HEK293 (cell line): Measurements from ENCODE around the gene AIM2.

ENCODE experiments used
- CTCF ChIA-PET: fragments of 350-600 bp; formaldehyde crosslinking; extraction: SDS; loops from one replicate; lab custom pipeline; 2021; ENCODE audit warnings: antibody characterized with exemption; lab: Yijun Ruan, JAX
- POLR2A ChIA-PET: fragments of 300-600 bp; formaldehyde crosslinking; extraction: SDS; loops from one replicate; lab custom pipeline; 2020; ENCODE audit warnings: antibody characterized with exemption, inconsistent platforms; lab: Yijun Ruan, JAX
- H3K27ac ChIP-seq: fragments of 200-500 bp; sonication (Bioruptor generic); 2 replicates; pipeline ENCODE4 v1.5.1; 2014; ENCODE audit warnings: low read depth, low read length, control low read depth, inconsistent platforms; ENCODE audit errors: extremely low read depth
- H3K36me3 ChIP-seq, 2 experiments: fragments of 200-500 bp in 1 of 2; sonication (Bioruptor generic) in 1 of 2; 1 replicate in 1 of 2; 2 replicates in 1 of 2; pipeline ENCODE4 v1.5.1; 2014 to 2017; ENCODE audit warnings: inconsistent platforms in 2 of 2, low read length in 2 of 2; ENCODE audit not compliant: control insufficient read depth in 2 of 2, insufficient read depth in 1 of 2
- H3K4me1 ChIP-seq: fragments of 200-500 bp; sonication (Bioruptor generic); 2 replicates; pipeline ENCODE4 v1.5.1; 2014; ENCODE audit warnings: mild to moderate bottlenecking, low read length, inconsistent platforms; ENCODE audit not compliant: control insufficient read depth, insufficient read depth
- H3K4me3 ChIP-seq: 2 replicates; pipeline ENCODE4 v1.5.1; 2011; ENCODE audit warnings: low read depth, mild to moderate bottlenecking, control low read depth, low read length, moderate library complexity
- H3K9me3 ChIP-seq: fragments of 200-500 bp; sonication (Bioruptor generic); 2 replicates; pipeline ENCODE4 v1.5.1; 2014; ENCODE audit warnings: low read depth, low read length, inconsistent platforms; ENCODE audit not compliant: control insufficient read depth, insufficient read depth
- KLF1 ChIP-seq: fragments of 450-650 bp; formaldehyde crosslinking; IDR thresholded peaks from 2 replicates; pipeline ENCODE4 v1.5.1; 2016; ENCODE audit warnings: missing biosample characterization, missing genetic modification characterization
- WT1 ChIP-seq: fragments of 450-650 bp; formaldehyde crosslinking; IDR thresholded peaks from 2 replicates; pipeline ENCODE4 v1.5.1; 2016; ENCODE audit warnings: missing biosample characterization, missing genetic modification characterization
- ZBTB1 ChIP-seq: fragments of 450-650 bp; formaldehyde crosslinking; IDR thresholded peaks from 2 replicates; pipeline ENCODE4 v1.5.1; 2016; ENCODE audit warnings: missing biosample characterization, missing genetic modification characterization
- ZIC2 ChIP-seq: fragments of 450-650 bp; formaldehyde crosslinking; IDR thresholded peaks from 2 replicates; pipeline ENCODE4 v1.5.1; 2016; ENCODE audit warnings: missing biosample characterization, missing genetic modification characterization
- ZNF114 ChIP-seq: fragments of 450-650 bp; formaldehyde crosslinking; IDR thresholded peaks from 2 replicates; pipeline ENCODE4 v1.5.0; 2017; ENCODE audit warnings: missing biosample characterization, missing genetic modification characterization
- ZNF133 ChIP-seq: fragments of 450-650 bp; formaldehyde crosslinking; IDR thresholded peaks from 2 replicates; pipeline ENCODE4 v1.5.1; 2016; ENCODE audit warnings: missing biosample characterization, missing genetic modification characterization
- ZNF169 ChIP-seq: fragments of 450-650 bp; formaldehyde crosslinking; IDR thresholded peaks from 2 replicates; pipeline ENCODE4 v1.5.1; 2016; ENCODE audit warnings: missing biosample characterization, missing genetic modification characterization
- ZNF202 ChIP-seq: fragments of 450-650 bp; formaldehyde crosslinking; IDR thresholded peaks from 2 replicates; pipeline ENCODE4 v1.5.1; 2016; ENCODE audit warnings: missing biosample characterization, missing genetic modification characterization, borderline replicate concordance
- ZNF221 ChIP-seq: fragments of 450-650 bp; formaldehyde crosslinking; IDR thresholded peaks from 2 replicates; pipeline ENCODE4 v1.5.1; 2017; ENCODE audit warnings: missing biosample characterization, missing genetic modification characterization, borderline replicate concordance
- ZNF23 ChIP-seq: fragments of 450-650 bp; formaldehyde crosslinking; IDR thresholded peaks from 2 replicates; pipeline ENCODE4 v1.5.1; 2016; ENCODE audit warnings: missing biosample characterization, missing genetic modification characterization, borderline replicate concordance
- ZNF266 ChIP-seq: fragments of 450-650 bp; formaldehyde crosslinking; IDR thresholded peaks from 2 replicates; pipeline ENCODE4 v1.5.1; 2016; ENCODE audit warnings: missing biosample characterization, missing genetic modification characterization, low read depth
- ZNF302 ChIP-seq: fragments of 450-650 bp; formaldehyde crosslinking; IDR thresholded peaks from 2 replicates; pipeline ENCODE4 v1.5.1; 2016; ENCODE audit warnings: missing biosample characterization, missing genetic modification characterization, low read depth
- ZNF549 ChIP-seq: fragments of 450-650 bp; IDR thresholded peaks from 2 replicates; pipeline ENCODE4 v1.5.1; 2018; ENCODE audit warnings: missing biosample characterization, missing genetic modification characterization, mild to moderate bottlenecking, inconsistent platforms, moderate library complexity
- ZNF610 ChIP-seq: fragments of 450-650 bp; formaldehyde crosslinking; IDR thresholded peaks from 2 replicates; pipeline ENCODE4 v1.5.1; 2016; ENCODE audit warnings: missing biosample characterization, missing genetic modification characterization, borderline replicate concordance
- ZNF701 ChIP-seq: fragments of 450-650 bp; formaldehyde crosslinking; IDR thresholded peaks from 2 replicates; pipeline ENCODE4 v1.5.1; 2016; ENCODE audit warnings: missing biosample characterization, missing genetic modification characterization
- ZNF707 ChIP-seq: fragments of 450-650 bp; formaldehyde crosslinking; IDR thresholded peaks from 2 replicates; pipeline ENCODE4 v1.5.1; 2016; ENCODE audit warnings: missing biosample characterization, missing genetic modification characterization
- TF ChIP-seq, protein P1 (sequence below): fragments of 450-650 bp; formaldehyde crosslinking; IDR thresholded peaks from 2 replicates; pipeline ENCODE4 v1.5.1; 2016; ENCODE audit warnings: missing biosample characterization, missing genetic modification characterization
- TF ChIP-seq, protein P2 (sequence below): fragments of 450-650 bp; formaldehyde crosslinking; IDR thresholded peaks from 2 replicates; pipeline ENCODE4; 2016; ENCODE audit warnings: missing biosample characterization, missing genetic modification characterization
- TF ChIP-seq, protein P3 (sequence below): fragments of 450-650 bp; formaldehyde crosslinking; IDR thresholded peaks from 2 replicates; pipeline ENCODE4 v1.5.1; 2016; ENCODE audit warnings: missing biosample characterization, missing genetic modification characterization
- TF ChIP-seq, protein P4 (sequence below): fragments of 450-650 bp; formaldehyde crosslinking; IDR thresholded peaks from 2 replicates; pipeline ENCODE4 v1.5.1; 2017; ENCODE audit warnings: missing biosample characterization, missing genetic modification characterization
- TF ChIP-seq, protein P5 (sequence below): fragments of 450-650 bp; formaldehyde crosslinking; IDR thresholded peaks from 2 replicates; pipeline ENCODE4 v1.5.1; 2016; ENCODE audit warnings: missing biosample characterization, missing genetic modification characterization, borderline replicate concordance
- TF ChIP-seq, protein P6 (sequence below): fragments of 450-650 bp; formaldehyde crosslinking; IDR thresholded peaks from 2 replicates; pipeline ENCODE4 v1.5.1; 2017; ENCODE audit warnings: missing biosample characterization, missing genetic modification characterization

The AIM2 gene

DNA sequence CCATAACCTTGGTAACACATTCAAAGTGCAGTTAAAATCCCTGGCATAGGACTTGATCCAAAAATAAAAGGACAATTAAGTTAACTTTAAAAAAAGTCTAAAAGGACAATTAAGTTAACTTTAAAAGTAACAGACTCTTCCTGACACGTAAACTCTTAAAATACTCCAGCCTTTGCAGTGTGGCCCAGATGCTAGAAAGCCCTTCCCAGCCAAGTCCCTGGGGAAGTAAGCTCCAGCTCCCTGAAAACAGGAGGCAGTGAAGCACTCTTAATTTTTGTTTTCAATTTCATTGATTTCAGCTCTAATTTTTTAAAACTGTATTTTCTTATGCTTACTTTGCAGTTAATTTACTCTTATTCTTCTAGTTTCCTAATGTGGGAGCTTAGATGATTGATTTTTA is 5.1 kb upstream of the AIM2 start (continued):
- no peak for TF ChIP-seq ZIC2
- no peak for TF ChIP-seq ZNF549 (tag by site-specific recombination)
- no peak for TF ChIP-seq ZNF266 (tag by site-specific recombination)
- TF ChIP-seq, protein P1, sequence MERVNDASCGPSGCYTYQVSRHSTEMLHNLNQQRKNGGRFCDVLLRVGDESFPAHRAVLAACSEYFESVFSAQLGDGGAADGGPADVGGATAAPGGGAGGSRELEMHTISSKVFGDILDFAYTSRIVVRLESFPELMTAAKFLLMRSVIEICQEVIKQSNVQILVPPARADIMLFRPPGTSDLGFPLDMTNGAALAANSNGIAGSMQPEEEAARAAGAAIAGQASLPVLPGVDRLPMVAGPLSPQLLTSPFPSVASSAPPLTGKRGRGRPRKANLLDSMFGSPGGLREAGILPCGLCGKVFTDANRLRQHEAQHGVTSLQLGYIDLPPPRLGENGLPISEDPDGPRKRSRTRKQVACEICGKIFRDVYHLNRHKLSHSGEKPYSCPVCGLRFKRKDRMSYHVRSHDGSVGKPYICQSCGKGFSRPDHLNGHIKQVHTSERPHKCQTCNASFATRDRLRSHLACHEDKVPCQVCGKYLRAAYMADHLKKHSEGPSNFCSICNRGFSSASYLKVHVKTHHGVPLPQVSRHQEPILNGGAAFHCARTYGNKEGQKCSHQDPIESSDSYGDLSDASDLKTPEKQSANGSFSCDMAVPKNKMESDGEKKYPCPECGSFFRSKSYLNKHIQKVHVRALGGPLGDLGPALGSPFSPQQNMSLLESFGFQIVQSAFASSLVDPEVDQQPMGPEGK (tag by site-specific recombination), result no peak
- TF ChIP-seq ZBTB1 (tag by site-specific recombination), result no peak
- TF ChIP-seq ZNF221 (tag by site-specific recombination), result no peak

DNA sequence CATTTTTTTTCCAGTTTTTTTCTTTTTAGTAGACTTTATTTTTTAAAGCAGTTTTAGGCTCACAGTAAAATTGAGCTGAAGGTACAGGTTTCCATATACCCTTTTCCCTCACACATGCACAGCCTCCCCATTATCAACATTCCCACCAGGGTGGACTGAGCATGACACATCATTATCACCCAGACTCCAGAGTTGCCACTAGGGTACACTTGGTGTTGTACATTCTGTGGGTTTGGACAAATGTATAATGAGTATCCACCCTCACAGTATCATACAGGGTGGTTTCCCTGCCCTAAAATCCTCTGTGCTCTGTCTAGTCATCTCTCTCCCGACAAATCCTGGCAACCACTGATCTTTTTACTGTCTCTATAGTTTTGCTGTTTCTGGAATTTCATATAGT is 3.0 kb upstream of the AIM2 start:
- CTCF ChIA-PET, result interaction anchor here (0.5 to 0.8 kb wide), 2 partner anchors 9 to 44 kb away, joined by 3 to 4 read pairs; no protein-coding TSS in a partner anchor
- POLR2A ChIA-PET, result no interaction called here
- Histone ChIP-seq H3K4me3 (no peak overlapping the region), H3K4me1 (no peaks in the 10 kb centered on the region), H3K36me3 (no peaks in the 10 kb centered on the region), H3K9me3 (no peaks in the 10 kb centered on the region), H3K27ac (no peak overlapping the region)
- TF ChIP-seq ZNF114 (tag by site-specific recombination) (no peak), ZNF23 (tag by site-specific recombination) (no peak), ZNF302 (tag by site-specific recombination) (no peak), ZNF202 (tag by site-specific recombination) (no peak), ZNF610 (no peak), ZNF707 (tag by site-specific recombination) (no peak), ZNF133 (tag by site-specific recombination) (no peak), KLF1 (no peak), ZNF701 (no peak), WT1 (no peak), ZNF169 (tag by site-specific recombination) (no peak)
- TF ChIP-seq, protein P2, sequence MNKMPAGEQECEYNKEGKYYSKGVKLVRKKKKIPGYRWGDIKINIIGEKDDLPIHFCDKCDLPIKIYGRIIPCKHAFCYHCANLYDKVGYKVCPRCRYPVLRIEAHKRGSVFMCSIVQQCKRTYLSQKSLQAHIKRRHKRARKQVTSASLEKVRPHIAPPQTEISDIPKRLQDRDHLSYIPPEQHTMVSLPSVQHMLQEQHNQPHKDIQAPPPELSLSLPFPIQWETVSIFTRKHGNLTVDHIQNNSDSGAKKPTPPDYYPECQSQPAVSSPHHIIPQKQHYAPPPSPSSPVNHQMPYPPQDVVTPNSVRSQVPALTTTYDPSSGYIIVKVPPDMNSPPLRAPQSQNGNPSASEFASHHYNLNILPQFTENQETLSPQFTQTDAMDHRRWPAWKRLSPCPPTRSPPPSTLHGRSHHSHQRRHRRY (tag by site-specific recombination), result no peak
- TF ChIP-seq, protein P3, sequence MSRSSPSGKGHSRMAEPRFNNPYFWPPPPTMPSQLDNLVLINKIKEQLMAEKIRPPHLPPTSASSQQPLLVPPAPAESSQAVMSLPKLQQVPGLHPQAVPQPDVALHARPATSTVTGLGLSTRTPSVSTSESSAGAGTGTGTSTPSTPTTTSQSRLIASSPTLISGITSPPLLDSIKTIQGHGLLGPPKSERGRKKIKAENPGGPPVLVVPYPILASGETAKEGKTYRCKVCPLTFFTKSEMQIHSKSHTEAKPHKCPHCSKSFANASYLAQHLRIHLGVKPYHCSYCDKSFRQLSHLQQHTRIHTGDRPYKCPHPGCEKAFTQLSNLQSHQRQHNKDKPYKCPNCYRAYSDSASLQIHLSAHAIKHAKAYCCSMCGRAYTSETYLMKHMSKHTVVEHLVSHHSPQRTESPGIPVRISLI, result no peak
- TF ChIP-seq, protein P4, sequence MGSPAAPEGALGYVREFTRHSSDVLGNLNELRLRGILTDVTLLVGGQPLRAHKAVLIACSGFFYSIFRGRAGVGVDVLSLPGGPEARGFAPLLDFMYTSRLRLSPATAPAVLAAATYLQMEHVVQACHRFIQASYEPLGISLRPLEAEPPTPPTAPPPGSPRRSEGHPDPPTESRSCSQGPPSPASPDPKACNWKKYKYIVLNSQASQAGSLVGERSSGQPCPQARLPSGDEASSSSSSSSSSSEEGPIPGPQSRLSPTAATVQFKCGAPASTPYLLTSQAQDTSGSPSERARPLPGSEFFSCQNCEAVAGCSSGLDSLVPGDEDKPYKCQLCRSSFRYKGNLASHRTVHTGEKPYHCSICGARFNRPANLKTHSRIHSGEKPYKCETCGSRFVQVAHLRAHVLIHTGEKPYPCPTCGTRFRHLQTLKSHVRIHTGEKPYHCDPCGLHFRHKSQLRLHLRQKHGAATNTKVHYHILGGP, result no peak
- TF ChIP-seq, protein P5, sequence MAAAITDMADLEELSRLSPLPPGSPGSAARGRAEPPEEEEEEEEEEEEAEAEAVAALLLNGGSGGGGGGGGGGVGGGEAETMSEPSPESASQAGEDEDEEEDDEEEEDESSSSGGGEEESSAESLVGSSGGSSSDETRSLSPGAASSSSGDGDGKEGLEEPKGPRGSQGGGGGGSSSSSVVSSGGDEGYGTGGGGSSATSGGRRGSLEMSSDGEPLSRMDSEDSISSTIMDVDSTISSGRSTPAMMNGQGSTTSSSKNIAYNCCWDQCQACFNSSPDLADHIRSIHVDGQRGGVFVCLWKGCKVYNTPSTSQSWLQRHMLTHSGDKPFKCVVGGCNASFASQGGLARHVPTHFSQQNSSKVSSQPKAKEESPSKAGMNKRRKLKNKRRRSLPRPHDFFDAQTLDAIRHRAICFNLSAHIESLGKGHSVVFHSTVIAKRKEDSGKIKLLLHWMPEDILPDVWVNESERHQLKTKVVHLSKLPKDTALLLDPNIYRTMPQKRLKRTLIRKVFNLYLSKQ, result no peak
- TF ChIP-seq, protein P6, sequence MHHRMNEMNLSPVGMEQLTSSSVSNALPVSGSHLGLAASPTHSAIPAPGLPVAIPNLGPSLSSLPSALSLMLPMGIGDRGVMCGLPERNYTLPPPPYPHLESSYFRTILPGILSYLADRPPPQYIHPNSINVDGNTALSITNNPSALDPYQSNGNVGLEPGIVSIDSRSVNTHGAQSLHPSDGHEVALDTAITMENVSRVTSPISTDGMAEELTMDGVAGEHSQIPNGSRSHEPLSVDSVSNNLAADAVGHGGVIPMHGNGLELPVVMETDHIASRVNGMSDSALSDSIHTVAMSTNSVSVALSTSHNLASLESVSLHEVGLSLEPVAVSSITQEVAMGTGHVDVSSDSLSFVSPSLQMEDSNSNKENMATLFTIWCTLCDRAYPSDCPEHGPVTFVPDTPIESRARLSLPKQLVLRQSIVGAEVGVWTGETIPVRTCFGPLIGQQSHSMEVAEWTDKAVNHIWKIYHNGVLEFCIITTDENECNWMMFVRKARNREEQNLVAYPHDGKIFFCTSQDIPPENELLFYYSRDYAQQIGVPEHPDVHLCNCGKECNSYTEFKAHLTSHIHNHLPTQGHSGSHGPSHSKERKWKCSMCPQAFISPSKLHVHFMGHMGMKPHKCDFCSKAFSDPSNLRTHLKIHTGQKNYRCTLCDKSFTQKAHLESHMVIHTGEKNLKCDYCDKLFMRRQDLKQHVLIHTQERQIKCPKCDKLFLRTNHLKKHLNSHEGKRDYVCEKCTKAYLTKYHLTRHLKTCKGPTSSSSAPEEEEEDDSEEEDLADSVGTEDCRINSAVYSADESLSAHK (tag by site-specific recombination), result no peak
